ENCODE measurements around the gene PCSK5.
A peak's percentile ranks its signal among the peaks of the same experiment; 100 is the strongest.
"Not testable (repeated sequence)": the region's sequence is repeated elsewhere in the genome, so short reads cannot be mapped to it uniquely, and the experiment has no call there.

Gene PCSK5

GRCh38 chr9:76333388-76333787 is 442.9 kb downstream of the PCSK5 start:
- DNase-seq = no peak

GRCh38 chr9:76333964-76334363 is 443.5 kb downstream of the PCSK5 start:
- DNase-seq = no peak

GRCh38 chr9:76336027-76336426 is 445.6 kb downstream of the PCSK5 start:
- no peak for DNase-seq

GRCh38 chr9:76338418-76338817 is 447.9 kb downstream of the PCSK5 start:
- DNase-seq = no peak

GRCh38 chr9:76341616-76342015 is 451.1 kb downstream of the PCSK5 start:
- DNase-seq = no peak

GRCh38 chr9:76342201-76342600 is 451.7 kb downstream of the PCSK5 start:
- DNase-seq = no peak

- no peak for DNase-seq
Observed at GRCh38 chr9:76342858-76343257, 452.4 kb downstream of the PCSK5 start.

- no peak for DNase-seq
Observed at GRCh38 chr9:76349865-76350264, 459.4 kb downstream of the PCSK5 start.

- DNase-seq = no peak
Observed at GRCh38 chr9:76351006-76351405, 460.5 kb downstream of the PCSK5 start.

GRCh38 chr9:76352026-76352620 is 461.6 kb downstream of the PCSK5 start:
- no peak for DNase-seq

GRCh38 chr9:76353280-76353679 is 462.8 kb downstream of the PCSK5 start:
- no peak for DNase-seq

- no peak for DNase-seq
Observed at GRCh38 chr9:76354221-76354620, 463.7 kb downstream of the PCSK5 start.

- no peak for DNase-seq
Observed at GRCh38 chr9:76355886-76356285, 465.4 kb downstream of the PCSK5 start.

GRCh38 chr9:76357555-76357954 is 467.1 kb downstream of the PCSK5 start:
- DNase-seq = no peak

GRCh38 chr9:76358628-76359280 is 468.3 kb downstream of the PCSK5 start:
- no peak for DNase-seq

GRCh38 chr9:76359365-76359764 is 468.9 kb downstream of the PCSK5 start:
- DNase-seq = no peak

- DNase-seq = no peak
Observed at GRCh38 chr9:76359766-76360165, 469.3 kb downstream of the PCSK5 start.

GRCh38 chr9:76362332-76363031 is 472.0 kb downstream of the PCSK5 start:
- DNase-seq = not testable (repeated sequence)

- no peak for DNase-seq
Observed at GRCh38 chr9:76363032-76363395, 472.5 kb downstream of the PCSK5 start.

GRCh38 chr9:76365028-76365427 is 474.6 kb downstream of the PCSK5 start:
- DNase-seq = no peak

- DNase-seq = peak; percentile 75
Observed at GRCh38 chr9:76366275-76366674, 475.8 kb downstream of the PCSK5 start.

GRCh38 chr9:76369583-76369982 is 479.1 kb downstream of the PCSK5 start:
- peak; percentile 89 for DNase-seq

- no peak for DNase-seq
Observed at GRCh38 chr9:76370396-76371023, 480.0 kb downstream of the PCSK5 start.

- DNase-seq = no peak
Observed at GRCh38 chr9:76371901-76372300, 481.4 kb downstream of the PCSK5 start.

All from DMS153 (cell line).